ENCODE data around the gene SERP2. TPM values are rescaled to one million over a fixed set of nuclear protein-coding genes. Genes with fewer than 3 reads are reported as not detected.

SERP2 gene
- total and polyA plus RNA-seq, 2 donors (not counting 3 experiments of a cell fraction or from before 2014, with no cell fraction given), result 0.30 TPM; not detected in 1

DNA sequence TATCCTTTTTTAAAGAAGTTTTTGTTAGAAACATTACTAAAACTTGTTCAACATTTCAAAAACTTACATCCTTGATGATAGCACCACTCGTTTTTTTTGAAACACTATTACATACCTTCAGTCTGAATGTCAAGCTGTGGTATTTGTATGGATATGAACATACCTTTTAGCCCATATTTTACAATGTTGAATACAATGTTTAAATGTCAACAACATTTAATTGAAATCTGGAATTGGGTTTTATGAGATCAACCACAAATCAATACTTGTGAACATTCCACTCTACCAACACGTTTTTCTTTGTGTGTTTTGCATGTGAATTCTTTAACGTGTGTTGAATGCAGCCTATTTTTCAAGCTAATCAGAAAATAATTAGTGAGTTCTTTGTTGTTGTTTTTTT is 4.7 kb downstream of the SERP2 start:
- dilution Hi-C loops (cut with MboI; ENCODE audit: extremely low pct_ligation_motif_present, low sequenced_read_pairs) (no loop called here), intact Hi-C loops (cut with micrococcal nuclease) (no loop called here)
- Histone ChIP-seq H3K9ac (replicated peaks; ENCODE audit: extremely low read depth, insufficient read depth, low read length) (no peak overlapping the region), H3K9me1 (replicated peaks; ENCODE audit: control insufficient read depth, extremely low read depth, insufficient read depth, low read length) (no peaks in the 10 kb centered on the region), H4K20me1 (replicated peaks; ENCODE audit: control insufficient read depth, extremely low read depth, insufficient read depth, low read length) (no peaks in the 10 kb centered on the region), H3K4me2 (ENCODE audit: insufficient read depth, low read length) (no peak overlapping the region), H3K9me3 (replicated peaks; ENCODE audit: control insufficient read depth, insufficient read depth, low read length) (no peaks in the 10 kb centered on the region), H3K27ac (ENCODE audit: insufficient read depth, low read depth, low read length) (no peak overlapping the region), H3K4me3 (replicated peaks in 1 of 3; ENCODE audit: insufficient read depth in 1 of 3, low read depth in 1 of 3, low read length in 3 of 3) (no peak overlapping the region), H3K27me3 (ENCODE audit: control insufficient read depth in 2 of 2, insufficient read depth in 2 of 2, low read length in 2 of 2) (no peaks in the 10 kb centered on the region), H2AFZ (ENCODE audit: low read depth, low read length) (no peak overlapping the region), H3K36me3 (ENCODE audit: control insufficient read depth in 2 of 2, extremely low read depth in 1 of 2, insufficient read depth in 2 of 2, low read length in 2 of 2) (no peaks in the 10 kb centered on the region), H3K79me2 (ENCODE audit: control insufficient read depth, insufficient read depth, low read length) (no peaks in the 10 kb centered on the region), H3K4me1 (ENCODE audit: control insufficient read depth, extremely low read depth, insufficient read depth, low read length) (peaks cover 1% of the 10 kb centered on the region)
- TF ChIP-seq FOS (IDR thresholded peaks at IDR 0.05; ENCODE audit: borderline replicate concordance, insufficient read depth, low read length), result no peak
- TF ChIP-seq MAX (IDR thresholded peaks at IDR 0.05; ENCODE audit: insufficient read depth, insufficient read length), result no peak
- TF ChIP-seq, protein P1, sequence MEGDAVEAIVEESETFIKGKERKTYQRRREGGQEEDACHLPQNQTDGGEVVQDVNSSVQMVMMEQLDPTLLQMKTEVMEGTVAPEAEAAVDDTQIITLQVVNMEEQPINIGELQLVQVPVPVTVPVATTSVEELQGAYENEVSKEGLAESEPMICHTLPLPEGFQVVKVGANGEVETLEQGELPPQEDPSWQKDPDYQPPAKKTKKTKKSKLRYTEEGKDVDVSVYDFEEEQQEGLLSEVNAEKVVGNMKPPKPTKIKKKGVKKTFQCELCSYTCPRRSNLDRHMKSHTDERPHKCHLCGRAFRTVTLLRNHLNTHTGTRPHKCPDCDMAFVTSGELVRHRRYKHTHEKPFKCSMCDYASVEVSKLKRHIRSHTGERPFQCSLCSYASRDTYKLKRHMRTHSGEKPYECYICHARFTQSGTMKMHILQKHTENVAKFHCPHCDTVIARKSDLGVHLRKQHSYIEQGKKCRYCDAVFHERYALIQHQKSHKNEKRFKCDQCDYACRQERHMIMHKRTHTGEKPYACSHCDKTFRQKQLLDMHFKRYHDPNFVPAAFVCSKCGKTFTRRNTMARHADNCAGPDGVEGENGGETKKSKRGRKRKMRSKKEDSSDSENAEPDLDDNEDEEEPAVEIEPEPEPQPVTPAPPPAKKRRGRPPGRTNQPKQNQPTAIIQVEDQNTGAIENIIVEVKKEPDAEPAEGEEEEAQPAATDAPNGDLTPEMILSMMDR (IDR thresholded peaks at IDR 0.05; ENCODE audit: extremely low read depth in 1 of 2, insufficient read depth in 1 of 2, low read depth in 1 of 2, low read length in 2 of 2), result no peak
- TF ChIP-seq POLR2A (IDR thresholded peaks at IDR 0.05; ENCODE audit: low read depth, low read length), result no peak
- TF ChIP-seq MYC (IDR thresholded peaks at IDR 0.05; ENCODE audit: low read depth, low read length), result no peak
- TF ChIP-seq JUN (IDR thresholded peaks at IDR 0.05; ENCODE audit: borderline replicate concordance, insufficient read depth, insufficient read length, low read depth), result no peak
- TF ChIP-seq POLR2AphosphoS5 (IDR thresholded peaks at IDR 0.05; ENCODE audit: insufficient read depth, low read depth, low read length), result no peak
- TF ChIP-seq GATA2 (IDR thresholded peaks at IDR 0.05; ENCODE audit: insufficient read depth, insufficient read length, low read depth, low read length), result no peak
- no peak for TF ChIP-seq EZH2 (IDR thresholded peaks at IDR 0.05; ENCODE audit: borderline replicate concordance, low read depth, low read length, severe bottlenecking)
- no peak for DNase-seq (ENCODE audit: low read depth, low spot score)
- no TSS peak for BruUV-seq (replicated peaks)
- FAIRE-seq, result no peak
- POLR2A ChIA-PET, result no interaction called here
- CTCF ChIA-PET, result no interaction called here

Measured in endothelial cell of umbilical vein (primary cell).